ENCODE measurements around the gene PDLIM1. TPM values are rescaled to one million over a fixed set of nuclear protein-coding genes. Genes with fewer than 3 reads are reported as not detected.

PDLIM1 gene
- polyA plus RNA-seq, 3 donors = 1.9 to 5.2 (median 4.8) TPM

GRCh38 chr10:95266674-95267095, 24.1 kb downstream of the PDLIM1 start:
- no peak for TF ChIP-seq CTCF (IDR thresholded peaks at IDR 0.05)
- Mint-ChIP-seq H3K27ac (peak overlapping the region; percentile 48 to 88 (median 72)), H3K4me3 (no peak overlapping the region), H3K4me1 (peaks cover 9% of the 10 kb centered on the region), H3K9me3 (peaks cover 0 to 1% (median 0%) of the 10 kb centered on the region in 7 donors), H3K27me3 (ENCODE audit: low read depth in 3 of 3) (peaks cover 0 to 1% (median 1%) of the 10 kb centered on the region in 3 donors), H3K36me3 (no peaks in the 10 kb centered on the region)
- H3K4me3 ChIP-seq (replicated peaks in 1 of 3; ENCODE audit: low read depth in 2 of 3, low read length in 3 of 3) = no peak overlapping the region
- H3K27ac ChIP-seq (ENCODE audit: low read depth in 1 of 2, low read length in 2 of 2) = no peak overlapping the region
- no peaks in the 10 kb centered on the region for H3K79me2 ChIP-seq (ENCODE audit: insufficient read depth, low read length)
- no CpG with 5 or more reads among the region's 1 CpG for WGBS (ENCODE audit: insufficient coverage)
- H3K36me3 ChIP-seq (replicated peaks in 1 of 2; ENCODE audit: control insufficient read depth in 1 of 2, insufficient read depth in 2 of 2, low read length in 2 of 2) = no peaks in the 10 kb centered on the region
- no peak overlapping the region for H3K4me2 ChIP-seq (replicated peaks; ENCODE audit: extremely low read depth, low read length, poor library complexity, severe bottlenecking)
- no peaks in the 10 kb centered on the region for H4K20me1 ChIP-seq (ENCODE audit: insufficient read depth, low read length)
- H3K9me3 ChIP-seq (replicated peaks in 1 of 2; ENCODE audit: control insufficient read depth in 1 of 2, insufficient read depth in 1 of 2, low read length in 2 of 2) = no peaks in the 10 kb centered on the region
- no peak overlapping the region for H3K9ac ChIP-seq (ENCODE audit: insufficient read depth, low read length, poor library complexity, severe bottlenecking)
- DNase-seq = peak; percentile 60 to 83 (median 77)
- H3K4me1 ChIP-seq (ENCODE audit: control insufficient read depth in 1 of 2, insufficient read depth in 2 of 2, low read length in 2 of 2) = peaks cover 0 to 5% of the 10 kb centered on the region in 2 donors
- H2AFZ ChIP-seq (ENCODE audit: insufficient read depth, low read depth, low read length, poor library complexity, severe bottlenecking) = no peak overlapping the region
- no peaks in the 10 kb centered on the region for H3K27me3 ChIP-seq (ENCODE audit: control insufficient read depth in 2 of 2, insufficient read depth in 2 of 2, low read length in 2 of 2)
- intact Hi-C loops (cut with micrococcal nuclease) = no loop called here

- Mint-ChIP-seq H3K36me3 (no peaks in the 10 kb centered on the region), H3K27ac (peak overlapping the region in 4 of 7 donors; percentile 50 to 82 (median 72)), H3K27me3 (ENCODE audit: low read depth in 3 of 3) (peaks cover 0 to 1% (median 1%) of the 10 kb centered on the region in 3 donors), H3K4me3 (no peak overlapping the region), H3K9me3 (peaks cover 0 to 2% (median 0%) of the 10 kb centered on the region in 7 donors), H3K4me1 (peaks cover 9% of the 10 kb centered on the region)
- intact Hi-C loops (cut with micrococcal nuclease) = no loop called here
- DNase-seq = no peak
- Histone ChIP-seq H2AFZ (ENCODE audit: insufficient read depth, low read depth, low read length, poor library complexity, severe bottlenecking) (no peak overlapping the region), H3K9ac (ENCODE audit: insufficient read depth, low read length, poor library complexity, severe bottlenecking) (no peak overlapping the region), H3K4me1 (ENCODE audit: control insufficient read depth in 1 of 2, insufficient read depth in 2 of 2, low read length in 2 of 2) (peaks cover 0 to 5% of the 10 kb centered on the region in 2 donors), H3K36me3 (replicated peaks in 1 of 2; ENCODE audit: control insufficient read depth in 1 of 2, insufficient read depth in 2 of 2, low read length in 2 of 2) (no peaks in the 10 kb centered on the region), H3K4me3 (replicated peaks in 1 of 3; ENCODE audit: low read depth in 2 of 3, low read length in 3 of 3) (no peak overlapping the region), H3K27ac (ENCODE audit: low read depth in 1 of 2, low read length in 2 of 2) (no peak overlapping the region), H3K9me3 (replicated peaks in 1 of 2; ENCODE audit: control insufficient read depth in 1 of 2, insufficient read depth in 1 of 2, low read length in 2 of 2) (no peaks in the 10 kb centered on the region), H3K27me3 (ENCODE audit: control insufficient read depth in 2 of 2, insufficient read depth in 2 of 2, low read length in 2 of 2) (no peaks in the 10 kb centered on the region), H3K79me2 (ENCODE audit: insufficient read depth, low read length) (no peaks in the 10 kb centered on the region), H4K20me1 (ENCODE audit: insufficient read depth, low read length) (no peaks in the 10 kb centered on the region), H3K4me2 (replicated peaks; ENCODE audit: extremely low read depth, low read length, poor library complexity, severe bottlenecking) (no peak overlapping the region)
- WGBS (ENCODE audit: insufficient coverage) = 87% methylated on average over 6 of the region's 8 CpGs
- TF ChIP-seq CTCF (IDR thresholded peaks at IDR 0.05) = no peak
These were observed 25.2 kb downstream of the PDLIM1 start for GRCh38 chr10:95265572-95265971.

All from CD14-positive monocyte (primary cell).